Astrocyte (in vitro differentiated cells and primary cell): ENCODE data around the gene AMZ1. TPM values are rescaled to one million over a fixed set of nuclear protein-coding genes. Genes with fewer than 3 reads are reported as not detected.

Source experiments
- DNase-seq: peaks from one replicate; pipeline ENCODE4 v3.0.0-alpha.2; 2010; ENCODE audit warnings: low read depth
- FAIRE-seq: peaks from 2 replicates; lab custom pipeline; 2011; peaks lifted over from hg19 to GRCh38; lab: Jason Lieb, UNC
- H2AFZ ChIP-seq: 2 replicates; pipeline ENCODE4 v1.6.0; 2012; ENCODE audit warnings: low read depth, low read length, inconsistent platforms
- H3K27ac ChIP-seq: 2 replicates; pipeline ENCODE4 v1.5.1; 2011; ENCODE audit warnings: low read depth, low read length, inconsistent platforms
- H3K27me3 ChIP-seq: 2 replicates; pipeline ENCODE4 v1.6.0; 2011; ENCODE audit warnings: low read length, inconsistent platforms; ENCODE audit not compliant: insufficient read depth
- H3K36me3 ChIP-seq: 2 replicates; pipeline ENCODE4 v1.5.1; 2011; ENCODE audit warnings: low read length, inconsistent platforms; ENCODE audit not compliant: insufficient read depth
- H3K4me1 ChIP-seq: 2 replicates; pipeline ENCODE4 v1.5.1; 2011; ENCODE audit warnings: low read length, inconsistent platforms; ENCODE audit not compliant: insufficient read depth
- H3K4me2 ChIP-seq: 2 replicates; pipeline ENCODE4 v1.6.0; 2012; ENCODE audit warnings: low read length, inconsistent platforms
- H3K4me3 ChIP-seq: 2 replicates; pipeline ENCODE4 v1.5.1; 2011; ENCODE audit warnings: low read depth, mild to moderate bottlenecking, low read length, inconsistent platforms; ENCODE audit not compliant: insufficient read depth
- H3K79me2 ChIP-seq: 2 replicates; pipeline ENCODE4 v1.6.0; 2012; ENCODE audit warnings: mild to moderate bottlenecking, low read length, inconsistent platforms; ENCODE audit not compliant: insufficient read depth
- H3K9ac ChIP-seq: 2 replicates; pipeline ENCODE4 v1.6.0; 2012; ENCODE audit warnings: mild to moderate bottlenecking, low read length, inconsistent platforms
- H3K9me3 ChIP-seq: 2 replicates; pipeline ENCODE4 v1.5.1; 2012; ENCODE audit warnings: low read depth, mild to moderate bottlenecking, low read length, inconsistent platforms; ENCODE audit not compliant: insufficient read depth
- H4K20me1 ChIP-seq: 2 replicates; pipeline ENCODE4 v1.6.0; 2012; ENCODE audit warnings: low read length, inconsistent platforms; ENCODE audit not compliant: insufficient read depth
- H3K27ac Mint-ChIP-seq: one replicate; pipeline ENCODE4 v1.8.0; 2021; ENCODE audit warnings: mild to moderate bottlenecking, mixed read lengths; ENCODE audit not compliant: unreplicated experiment
- H3K27me3 Mint-ChIP-seq: one replicate; pipeline ENCODE4 v1.8.0; 2021; ENCODE audit warnings: low read depth, mixed read lengths; ENCODE audit not compliant: unreplicated experiment
- H3K36me3 Mint-ChIP-seq: one replicate; pipeline ENCODE4 v1.8.0; 2021; ENCODE audit warnings: low read depth, mixed read lengths; ENCODE audit not compliant: unreplicated experiment
- H3K4me1 Mint-ChIP-seq: one replicate; pipeline ENCODE4 v1.8.0; 2021; ENCODE audit warnings: low read depth, mixed read lengths; ENCODE audit not compliant: unreplicated experiment
- H3K4me3 Mint-ChIP-seq: one replicate; pipeline ENCODE4 v1.8.0; 2021; ENCODE audit warnings: mild to moderate bottlenecking, moderate library complexity, mixed read lengths; ENCODE audit not compliant: unreplicated experiment
- H3K9me3 Mint-ChIP-seq: one replicate; pipeline ENCODE4 v1.8.0; 2021; ENCODE audit warnings: mild to moderate bottlenecking, mixed read lengths; ENCODE audit not compliant: unreplicated experiment
- CTCF ChIP-seq: IDR thresholded peaks from 2 replicates; pipeline ENCODE4 v1.5.1; 2011; ENCODE audit warnings: low read depth, mild to moderate bottlenecking, inconsistent platforms, low read length, moderate library complexity; ENCODE audit not compliant: insufficient read depth
- EZH2 ChIP-seq: IDR thresholded peaks from 2 replicates; pipeline ENCODE4 v1.6.1; 2012; ENCODE audit warnings: mild to moderate bottlenecking, low read length, inconsistent platforms; ENCODE audit not compliant: insufficient read depth
- total RNA-seq: library from RNA; stranded (reverse); gene quantifications from 2 replicates; pipeline ENCODE4 v1.2.1, GENCODE V29; 2021

The AMZ1 gene
- total RNA-seq, 1 donor from 2014 or later: 3.4 TPM

DNA sequence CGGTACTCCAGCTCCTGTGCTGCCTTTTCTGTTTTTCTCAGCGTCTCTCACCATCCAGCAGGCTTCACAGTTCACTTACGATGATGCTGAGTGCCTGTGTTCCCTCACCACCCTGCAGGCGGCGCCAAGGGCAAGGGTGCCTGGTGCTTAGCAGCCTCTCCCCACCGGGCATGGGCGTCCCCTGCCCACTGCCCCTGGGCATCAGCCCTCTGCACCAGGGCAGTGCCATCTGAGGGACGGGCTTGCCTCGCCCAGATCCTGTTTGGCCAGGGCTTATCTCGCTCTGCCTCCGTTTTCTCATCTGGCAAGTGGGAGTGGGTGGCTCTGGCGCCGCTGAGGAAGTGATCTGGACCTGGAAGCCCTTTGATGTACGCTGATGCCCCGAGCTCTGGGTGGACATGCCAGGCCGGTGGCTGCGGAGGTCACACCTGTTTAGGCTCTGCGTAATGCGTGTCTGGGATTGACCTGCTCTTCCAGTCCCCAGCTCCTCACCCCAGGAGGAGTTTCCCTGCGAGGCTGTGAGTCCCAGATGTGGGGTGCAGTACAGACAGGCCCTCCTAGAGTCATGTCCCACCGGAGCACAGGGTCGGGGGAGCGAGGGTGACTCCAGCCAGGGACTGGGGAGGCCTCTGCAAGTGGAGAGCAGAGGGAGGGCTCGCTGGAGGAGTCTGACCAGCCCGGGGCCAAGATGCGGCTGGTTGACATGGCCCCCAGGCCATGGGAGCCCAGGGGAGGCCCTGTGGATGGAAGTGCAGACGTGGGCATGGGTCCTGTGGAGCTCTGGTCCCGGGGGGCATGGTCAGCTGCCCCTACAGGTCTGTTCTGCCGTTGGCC, 44.4 kb upstream of the AMZ1 start:
- Histone ChIP-seq H3K27me3 (no peaks in the 10 kb centered on the region), H3K9me3 (no peaks in the 10 kb centered on the region), H3K4me3 (no peak overlapping the region), H3K9ac (no peak overlapping the region), H3K27ac (no peak overlapping the region), H3K79me2 (peaks cover 88% of the 10 kb centered on the region), H3K36me3 (no peaks in the 10 kb centered on the region), H2AFZ (no peak overlapping the region), H3K4me1 (peaks cover 57% of the 10 kb centered on the region), H4K20me1 (peaks cover 78% of the 10 kb centered on the region), H3K4me2 (no peak overlapping the region)
- Mint-ChIP-seq H3K36me3 (no peaks in the 10 kb centered on the region), H3K9me3 (no peaks in the 10 kb centered on the region), H3K27me3 (no peaks in the 10 kb centered on the region), H3K27ac (no peak overlapping the region), H3K4me3 (no peak overlapping the region), H3K4me1 (peaks cover 15% of the 10 kb centered on the region)
- no peak for TF ChIP-seq CTCF
- FAIRE-seq: no peak
- DNase-seq: no peak

DNA sequence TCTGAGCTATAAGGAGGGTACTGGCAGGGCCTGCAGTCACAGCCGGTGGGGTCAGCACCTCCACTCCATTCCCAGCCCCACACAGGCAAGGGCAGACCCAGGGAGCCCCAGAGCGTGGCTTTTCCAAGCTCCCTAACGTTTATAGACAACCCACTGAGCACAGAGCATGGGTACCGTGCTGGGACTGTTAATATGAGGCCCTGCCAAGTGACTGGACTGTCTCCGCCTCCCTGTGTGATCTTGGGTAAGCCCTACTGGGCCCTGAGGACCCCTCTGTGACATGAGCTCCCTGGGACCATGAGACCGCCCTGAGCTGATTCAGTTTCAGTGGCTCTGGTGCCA, 43.8 kb upstream of the AMZ1 start:
- TF ChIP-seq EZH2 (no peak), CTCF (no peak)
- Mint-ChIP-seq H3K4me1 (peaks cover 15% of the 10 kb centered on the region), H3K36me3 (no peaks in the 10 kb centered on the region), H3K9me3 (no peaks in the 10 kb centered on the region), H3K27ac (no peak overlapping the region), H3K4me3 (no peak overlapping the region), H3K27me3 (no peaks in the 10 kb centered on the region)
- H3K79me2 ChIP-seq: peaks cover 82% of the 10 kb centered on the region
- H3K4me1 ChIP-seq: peaks cover 51% of the 10 kb centered on the region
- no peaks in the 10 kb centered on the region for H3K9me3 ChIP-seq
- DNase-seq (no peak), FAIRE-seq (no peak)
- no peak overlapping the region for H3K4me3 ChIP-seq
- peak overlapping the region; percentile 60 for H3K9ac ChIP-seq
- H4K20me1 ChIP-seq: peaks cover 77% of the 10 kb centered on the region
- no peaks in the 10 kb centered on the region for H3K36me3 ChIP-seq
- H3K27me3 ChIP-seq: no peaks in the 10 kb centered on the region
- H3K4me2 ChIP-seq: peak overlapping the region; percentile 63
- no peak overlapping the region for H2AFZ ChIP-seq
- H3K27ac ChIP-seq: no peak overlapping the region
